GM23248 (cell line): ENCODE measurements around the gene TSSK1B. TPM values are rescaled to one million over a fixed set of nuclear protein-coding genes. Genes with fewer than 3 reads are reported as not detected.

Source experiments
- DNase-seq: peaks from one replicate; pipeline ENCODE4 v3.0.0-alpha.2; 2015
- H2AFZ ChIP-seq: fragments of 200-600 bp; sonication (generic); 2 replicates; pipeline ENCODE4 v1.6.1; 2016; ENCODE audit warnings: antibody characterized with exemption
- H3F3A ChIP-seq: fragments of 200-600 bp; sonication (generic); 2 replicates; pipeline ENCODE4 v1.6.1; 2016; ENCODE audit warnings: mild to moderate bottlenecking, antibody characterized with exemption, mixed run types; ENCODE audit not compliant: insufficient read depth
- H3K27ac ChIP-seq: fragments of 200-600 bp; sonication (generic); 2 replicates; pipeline ENCODE4 v1.5.1; 2016; ENCODE audit warnings: mild to moderate bottlenecking
- H3K27me3 ChIP-seq: fragments of 200-600 bp; sonication (generic); replicated peaks from 2 replicates; pipeline ENCODE4 v1.6.1; 2016; ENCODE audit warnings: mild to moderate bottlenecking; ENCODE audit not compliant: insufficient read depth
- H3K36me3 ChIP-seq: fragments of 200-600 bp; sonication (generic); 2 replicates; pipeline ENCODE4 v1.6.1; 2016; ENCODE audit warnings: low read depth, mild to moderate bottlenecking
- H3K4me1 ChIP-seq: fragments of 200-600 bp; sonication (generic); 2 replicates; pipeline ENCODE4 v1.6.1; 2016; ENCODE audit warnings: mild to moderate bottlenecking; ENCODE audit not compliant: insufficient read depth
- H3K4me2 ChIP-seq: fragments of 200-600 bp; sonication (generic); one replicate; pipeline ENCODE4 v1.6.1; 2016; ENCODE audit warnings: mild to moderate bottlenecking; ENCODE audit not compliant: unreplicated experiment
- H3K4me3 ChIP-seq: fragments of 200-600 bp; sonication (generic); 2 replicates; pipeline ENCODE4 v1.5.1; 2016; ENCODE audit warnings: mild to moderate bottlenecking
- H3K79me2 ChIP-seq: fragments of 200-600 bp; sonication (generic); 2 replicates; pipeline ENCODE4 v1.6.1; 2016; ENCODE audit warnings: mild to moderate bottlenecking; ENCODE audit not compliant: insufficient read depth
- H3K9ac ChIP-seq: fragments of 200-600 bp; sonication (generic); 2 replicates; pipeline ENCODE4 v1.6.1; 2016; ENCODE audit warnings: mild to moderate bottlenecking
- H3K9me2 ChIP-seq: fragments of 200-600 bp; sonication (generic); 2 replicates; pipeline ENCODE4 v1.6.1; 2016; ENCODE audit warnings: mixed run types, mild to moderate bottlenecking, moderate library complexity; ENCODE audit not compliant: insufficient read depth
- H3K9me3 ChIP-seq: fragments of 200-600 bp; sonication (generic); one replicate; pipeline ENCODE4 v1.6.1; 2017; ENCODE audit warnings: low read depth
- H4K20me1 ChIP-seq: fragments of 200-600 bp; sonication (generic); 2 replicates; pipeline ENCODE4 v1.6.0; 2016; ENCODE audit not compliant: insufficient read depth
- EZH2 ChIP-seq: fragments of 200-600 bp; sonication (generic); IDR thresholded peaks from 2 replicates; pipeline ENCODE4 v1.6.1; 2018; ENCODE audit warnings: antibody characterized with exemption, mild to moderate bottlenecking; ENCODE audit not compliant: insufficient read depth, poor library complexity, severe bottlenecking
- EZH2phosphoT487 ChIP-seq: fragments of 200-600 bp; sonication (generic); IDR thresholded peaks from 2 replicates; pipeline ENCODE4 v1.6.1; 2018; ENCODE audit warnings: antibody characterized with exemption, moderate library complexity, mild to moderate bottlenecking, low read depth; ENCODE audit not compliant: insufficient read depth
- WGBS, 2 experiments: methylation state at CpG; one replicate each; pipeline ENCODE4 v1.1.6; 2015 to 2017; ENCODE audit warnings: low lambda C conversion rate in 2 of 2, low coverage in 1 of 2; ENCODE audit errors: missing lambda C conversion rate in 2 of 2; 5-methylcytosine and 5-hydroxymethylcytosine counted together
- in situ Hi-C: fragments of 300-500 bp; cut with MboI; formaldehyde crosslinking; loops from 2 replicates; pipeline ENCODE4 v1.15.0; 2020
- polyA plus RNA-seq: library from polyadenylated mRNA; unstranded; fragments of >200 nt; fragmentation: Nextera tagmentation; extraction: Ambion mirVana; gene quantifications from 2 replicates; pipeline ENCODE4 v1.2.1, GENCODE V29; 2016
- total RNA-seq: library from RNA; depleted of rRNA; stranded (reverse); fragments of >200 nt; shearing (Covaris generic); gene quantifications from 2 replicates; pipeline ENCODE4 v1.2.3, GENCODE V29; 2014; rRNA removed

The TSSK1B gene
- total and polyA plus RNA-seq, 2 experiments from 2014 or later, result not detected

- Histone ChIP-seq H3K4me1 (peaks cover 19% of the 10 kb centered on the region), H3K36me3 (no peaks in the 10 kb centered on the region), H3K27me3 (no peaks in the 10 kb centered on the region), H3K79me2 (no peaks in the 10 kb centered on the region), H3F3A (no peaks in the 10 kb centered on the region), H3K27ac (no peak overlapping the region), H3K4me3 (no peak overlapping the region), H4K20me1 (no peaks in the 10 kb centered on the region), H3K9me3 (no peaks in the 10 kb centered on the region), H3K9me2 (no peaks in the 10 kb centered on the region), H3K9ac (no peak overlapping the region), H2AFZ (no peak overlapping the region), H3K4me2 (peak overlapping the region; percentile 1)
- DNase-seq, result peak; percentile 49
- WGBS, 2 experiments, result 68 to 80% methylated on average over 1 of the region's 1 CpG
- TF ChIP-seq EZH2phosphoT487, result no peak
- TF ChIP-seq EZH2, result no peak
- in situ Hi-C loops, result no loop called here
These were observed 52.1 kb downstream of the TSSK1B start for GRCh38 chr5:113382731-113383130.

Other genes starting within 250 kb of the TSSK1B start
- 8.8 and 11.6 TPM in 2 replicates for gene MCC, start 53.5 kb upstream of the TSSK1B start, total RNA-seq
- gene MCC, start 53.5 kb upstream of the TSSK1B start, polyA plus RNA-seq, result 3.1 and 3.4 TPM in 2 replicates
- 10.3 and 21.5 TPM in 2 replicates for gene YTHDC2, start 78.7 kb upstream of the TSSK1B start, total RNA-seq
- 7.8 and 10.1 TPM in 2 replicates for gene YTHDC2, start 78.7 kb upstream of the TSSK1B start, polyA plus RNA-seq